Progenitor cell of endocrine pancreas (in vitro differentiated cells): ENCODE data around the gene BCAS3. TPM values are rescaled to one million over a fixed set of nuclear protein-coding genes. Genes with fewer than 3 reads are reported as not detected.

Experiments used
- DNase-seq: peaks from one replicate; pipeline ENCODE4 v3.0.0; 2021; ENCODE audit warnings: low spot score; ENCODE audit not compliant: unreplicated experiment
- H3K27ac Mint-ChIP-seq: 2 replicates; pipeline ENCODE4 v1.8.0; 2021; ENCODE audit warnings: mild to moderate bottlenecking, moderate library complexity, mixed read lengths
- H3K27me3 Mint-ChIP-seq: 2 replicates; pipeline ENCODE4 v1.8.0; 2021; ENCODE audit warnings: mixed read lengths
- H3K36me3 Mint-ChIP-seq: 2 replicates; pipeline ENCODE4 v1.8.0; 2022; ENCODE audit warnings: mixed read lengths; ENCODE audit not compliant: insufficient read depth
- H3K4me1 Mint-ChIP-seq: 2 replicates; pipeline ENCODE4 v1.8.0; 2021; ENCODE audit warnings: low read depth, mixed read lengths
- H3K4me3 Mint-ChIP-seq: 2 replicates; pipeline ENCODE4 v1.8.0; 2021; ENCODE audit warnings: low read depth, mild to moderate bottlenecking, moderate library complexity, mixed read lengths
- H3K9me3 Mint-ChIP-seq: 2 replicates; pipeline ENCODE4 v1.8.0; 2021; ENCODE audit warnings: low read depth, mixed read lengths
- total RNA-seq: library from RNA; stranded (reverse); gene quantifications from 2 replicates; pipeline ENCODE4 v1.2.1, GENCODE V29; 2021
- TF ChIP-seq, protein P1 (sequence below): fragments of 200-600 bp; sonication (generic); IDR thresholded peaks from one replicate; pipeline ENCODE4 v1.5.0; 2021; ENCODE audit warnings: antibody characterized with exemption, mild to moderate bottlenecking; ENCODE audit not compliant: unreplicated experiment

BCAS3 gene
- total RNA-seq, 1 donor from 2014 or later, result 36.1 TPM

DNA sequence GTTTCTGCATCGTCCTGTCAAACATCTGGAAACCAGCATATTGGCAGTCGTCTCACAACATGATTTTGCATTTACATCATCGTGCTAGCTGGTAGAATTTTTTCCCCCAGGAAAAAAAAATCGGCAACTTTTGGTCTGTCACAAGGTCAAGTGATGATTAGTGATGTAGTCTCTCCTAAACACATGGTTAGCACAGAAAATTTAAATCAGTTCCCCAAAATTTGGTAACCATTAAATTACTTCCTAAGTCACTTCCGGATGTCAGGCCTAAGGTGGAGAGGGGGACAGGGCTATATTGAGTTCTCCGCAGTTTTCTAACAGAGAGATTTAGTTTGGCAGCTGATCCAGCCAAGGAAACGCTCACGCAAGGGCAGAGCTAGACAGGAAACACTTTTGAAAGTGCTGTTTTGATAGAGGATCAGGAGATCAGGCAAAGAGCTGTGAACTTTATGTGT, 451.0 kb downstream of the BCAS3 start:
- Mint-ChIP-seq H3K27me3 (peaks cover 3% of the 10 kb centered on the region), H3K36me3 (no peaks in the 10 kb centered on the region), H3K27ac (peak overlapping the region; percentile 36), H3K4me1 (peaks cover 3% of the 10 kb centered on the region), H3K4me3 (no peak overlapping the region), H3K9me3 (no peaks in the 10 kb centered on the region)
- DNase-seq, result no peak
- TF ChIP-seq, protein P1, sequence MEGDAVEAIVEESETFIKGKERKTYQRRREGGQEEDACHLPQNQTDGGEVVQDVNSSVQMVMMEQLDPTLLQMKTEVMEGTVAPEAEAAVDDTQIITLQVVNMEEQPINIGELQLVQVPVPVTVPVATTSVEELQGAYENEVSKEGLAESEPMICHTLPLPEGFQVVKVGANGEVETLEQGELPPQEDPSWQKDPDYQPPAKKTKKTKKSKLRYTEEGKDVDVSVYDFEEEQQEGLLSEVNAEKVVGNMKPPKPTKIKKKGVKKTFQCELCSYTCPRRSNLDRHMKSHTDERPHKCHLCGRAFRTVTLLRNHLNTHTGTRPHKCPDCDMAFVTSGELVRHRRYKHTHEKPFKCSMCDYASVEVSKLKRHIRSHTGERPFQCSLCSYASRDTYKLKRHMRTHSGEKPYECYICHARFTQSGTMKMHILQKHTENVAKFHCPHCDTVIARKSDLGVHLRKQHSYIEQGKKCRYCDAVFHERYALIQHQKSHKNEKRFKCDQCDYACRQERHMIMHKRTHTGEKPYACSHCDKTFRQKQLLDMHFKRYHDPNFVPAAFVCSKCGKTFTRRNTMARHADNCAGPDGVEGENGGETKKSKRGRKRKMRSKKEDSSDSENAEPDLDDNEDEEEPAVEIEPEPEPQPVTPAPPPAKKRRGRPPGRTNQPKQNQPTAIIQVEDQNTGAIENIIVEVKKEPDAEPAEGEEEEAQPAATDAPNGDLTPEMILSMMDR, result no peak

DNA sequence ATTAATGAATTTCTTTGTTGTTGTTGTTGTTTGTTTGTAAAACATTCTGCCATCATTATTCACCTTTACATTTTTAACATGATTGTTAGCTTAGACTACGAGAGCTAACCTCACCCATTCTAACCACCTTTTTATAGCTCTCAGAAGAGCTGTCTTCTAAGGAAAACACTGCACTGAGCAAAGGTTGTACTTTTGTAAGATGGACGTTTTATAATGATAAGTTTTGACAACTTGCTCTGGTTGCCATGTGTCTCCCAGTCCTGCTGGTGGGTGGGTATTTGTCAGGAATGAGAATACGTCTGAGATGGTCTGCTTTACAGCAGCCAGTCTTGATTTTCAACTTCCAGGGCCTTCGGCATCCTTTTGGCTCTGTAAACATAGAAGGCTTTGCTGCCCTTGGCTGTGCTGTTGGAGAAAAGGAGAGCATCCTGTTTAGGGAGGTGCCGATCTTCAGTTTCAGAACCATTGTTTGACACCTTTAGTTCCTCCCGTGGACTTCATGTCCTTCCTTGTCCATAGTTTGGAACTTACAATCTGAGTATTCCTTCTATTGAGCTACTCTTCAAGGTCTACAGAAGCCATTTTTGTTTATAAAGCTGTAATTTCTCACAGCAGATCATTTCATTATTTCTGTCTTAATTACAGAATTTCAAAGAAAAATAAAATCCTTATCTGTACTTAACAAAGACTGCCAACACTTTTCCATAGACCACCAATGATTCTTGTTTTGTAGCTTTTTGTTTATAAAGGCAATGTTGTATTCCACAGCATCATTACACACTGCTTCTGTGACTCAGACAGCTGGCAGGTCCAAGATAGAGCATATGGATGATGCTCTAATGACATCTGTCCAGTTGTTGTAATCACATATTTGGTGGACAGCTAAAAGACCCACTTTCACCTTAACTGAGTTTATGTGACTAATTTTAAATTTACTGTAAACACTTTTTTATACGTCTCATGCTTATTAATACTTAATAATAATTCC, 451.9 kb downstream of the BCAS3 start:
- DNase-seq, result no peak
- H3K36me3 Mint-ChIP-seq, result no peaks in the 10 kb centered on the region
- H3K4me1 Mint-ChIP-seq, result peaks cover 3% of the 10 kb centered on the region
- no peak overlapping the region for H3K4me3 Mint-ChIP-seq
- peaks cover 5% of the 10 kb centered on the region for H3K27me3 Mint-ChIP-seq
- TF ChIP-seq, protein P1, result no peak
- no peaks in the 10 kb centered on the region for H3K9me3 Mint-ChIP-seq
- H3K27ac Mint-ChIP-seq, result no peak overlapping the region

DNA sequence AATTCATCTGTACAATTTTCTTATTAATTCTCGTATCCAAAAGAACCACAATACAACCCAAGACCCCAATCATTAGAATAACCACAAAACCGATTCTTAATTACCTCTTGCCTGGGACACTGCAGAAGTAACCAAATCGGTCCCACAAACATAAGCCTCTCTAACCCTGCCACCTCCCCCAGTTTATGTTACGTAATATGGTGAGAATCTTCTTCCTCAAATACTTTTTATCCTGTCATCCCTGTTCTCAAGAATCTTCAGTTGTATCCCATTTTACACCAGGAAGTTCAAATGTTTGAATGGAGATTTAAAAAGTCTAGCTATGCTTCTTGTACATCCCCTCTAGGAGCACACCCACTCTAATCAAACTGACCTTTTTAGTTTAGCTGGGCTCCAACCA, 452.7 kb downstream of the BCAS3 start:
- Mint-ChIP-seq H3K36me3 (no peaks in the 10 kb centered on the region), H3K27ac (no peak overlapping the region), H3K4me3 (no peak overlapping the region), H3K9me3 (no peaks in the 10 kb centered on the region), H3K27me3 (peaks cover 5% of the 10 kb centered on the region), H3K4me1 (peaks cover 2% of the 10 kb centered on the region)
- no peak for DNase-seq
- TF ChIP-seq, protein P1, result no peak

DNA sequence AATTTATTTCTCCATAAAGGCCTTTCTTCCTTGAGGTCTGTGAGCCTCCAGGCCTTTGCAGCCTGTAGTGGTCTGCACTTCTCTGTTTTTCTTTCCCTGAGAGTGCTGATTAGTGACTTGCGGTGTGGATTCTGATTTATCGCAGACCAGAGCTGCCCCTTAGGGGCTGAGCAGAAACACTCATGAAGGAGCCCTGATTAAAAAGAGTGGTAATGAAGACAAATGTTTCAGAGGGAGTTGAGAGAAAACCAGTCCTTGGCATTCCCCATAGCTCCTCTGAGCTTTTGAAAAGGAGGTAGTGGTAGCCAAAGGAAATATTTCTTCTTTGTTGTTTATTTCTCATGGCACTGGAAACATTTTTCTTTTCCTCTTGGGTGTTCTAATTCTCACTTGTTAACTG, 453.9 kb downstream of the BCAS3 start:
- no peak for DNase-seq
- TF ChIP-seq, protein P1, result no peak
- peaks cover 5% of the 10 kb centered on the region for H3K27me3 Mint-ChIP-seq
- no peak overlapping the region for H3K4me3 Mint-ChIP-seq
- no peaks in the 10 kb centered on the region for H3K9me3 Mint-ChIP-seq
- no peaks in the 10 kb centered on the region for H3K36me3 Mint-ChIP-seq
- no peak overlapping the region for H3K27ac Mint-ChIP-seq
- H3K4me1 Mint-ChIP-seq, result peaks cover 2% of the 10 kb centered on the region

DNA sequence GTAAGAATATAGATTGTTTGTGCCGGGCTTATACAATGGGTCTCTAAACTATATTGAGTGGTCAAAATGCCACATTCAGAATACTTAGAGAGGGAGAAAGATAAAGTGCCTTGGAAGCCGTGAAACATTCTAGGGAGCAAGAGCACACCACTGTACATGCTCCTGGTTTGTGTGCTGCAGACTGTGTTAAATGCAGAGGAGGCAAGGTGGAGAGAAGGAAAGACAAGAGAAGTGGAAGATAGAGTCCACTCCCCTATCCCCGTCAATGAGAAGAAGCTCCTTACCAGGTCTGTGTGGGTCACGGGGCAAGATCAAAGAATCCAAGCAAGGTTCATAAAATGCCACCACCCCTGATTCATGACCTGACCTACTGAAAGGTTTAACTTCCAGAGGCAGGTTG, 454.9 kb downstream of the BCAS3 start:
- DNase-seq, result no peak
- H3K36me3 Mint-ChIP-seq, result no peaks in the 10 kb centered on the region
- H3K27ac Mint-ChIP-seq, result no peak overlapping the region
- TF ChIP-seq, protein P1, result no peak
- H3K4me3 Mint-ChIP-seq, result no peak overlapping the region
- peaks cover 2% of the 10 kb centered on the region for H3K4me1 Mint-ChIP-seq
- H3K27me3 Mint-ChIP-seq, result peaks cover 5% of the 10 kb centered on the region
- H3K9me3 Mint-ChIP-seq, result no peaks in the 10 kb centered on the region
